ENCODE results near the gene PRKCA.

GRCh38 chr17:66652840-66653507, 350.6 kb downstream of the PRKCA start:
- TF ChIP-seq POLR2A (IDR thresholded peaks at IDR 0.05; ENCODE audit: low read length) (no peak), GATA1 (IDR thresholded peaks at IDR 0.05; ENCODE audit: low read depth, low read length) (no peak)

Data from erythroblast (primary cell).